B cell (primary cell): Measurements from ENCODE around the gene PPP1R36.

ENCODE experiments used
- EZH2 ChIP-seq: IDR thresholded peaks from 2 replicates; pipeline ENCODE4 v1.6.1; 2012; ENCODE audit warnings: borderline replicate concordance, low read depth, mild to moderate bottlenecking, moderate library complexity, low read length; ENCODE audit not compliant: insufficient read depth, poor library complexity, severe bottlenecking
- TF ChIP-seq, protein P1 (sequence below): fragments of 200-600 bp; IDR thresholded peaks from one replicate; pipeline ENCODE4 v1.8.0; 2022; ENCODE audit warnings: antibody characterized with exemption, mild to moderate bottlenecking

DNA sequence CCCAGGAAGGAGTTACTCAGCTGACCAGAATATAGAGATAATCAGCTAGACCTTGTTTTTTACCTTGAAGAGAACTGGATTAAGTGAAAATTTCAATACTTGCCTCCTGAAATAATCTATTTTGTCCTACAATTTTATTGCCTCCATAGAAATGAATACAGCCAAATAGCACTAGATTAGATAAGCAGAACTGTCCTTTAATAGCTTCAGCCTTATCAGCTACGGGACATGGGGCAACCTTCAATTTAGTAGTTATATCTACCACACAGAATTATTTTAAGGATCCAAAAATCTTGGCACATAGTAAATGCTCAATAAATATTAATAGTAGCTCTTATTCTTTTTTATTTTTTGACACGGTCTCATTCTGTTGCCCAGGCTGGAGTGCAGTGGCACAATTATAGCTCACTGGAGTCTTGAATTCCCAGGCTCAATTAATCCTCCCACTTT is 87.2 kb downstream of the PPP1R36 start:
- no peak for TF ChIP-seq EZH2
- TF ChIP-seq, protein P1, sequence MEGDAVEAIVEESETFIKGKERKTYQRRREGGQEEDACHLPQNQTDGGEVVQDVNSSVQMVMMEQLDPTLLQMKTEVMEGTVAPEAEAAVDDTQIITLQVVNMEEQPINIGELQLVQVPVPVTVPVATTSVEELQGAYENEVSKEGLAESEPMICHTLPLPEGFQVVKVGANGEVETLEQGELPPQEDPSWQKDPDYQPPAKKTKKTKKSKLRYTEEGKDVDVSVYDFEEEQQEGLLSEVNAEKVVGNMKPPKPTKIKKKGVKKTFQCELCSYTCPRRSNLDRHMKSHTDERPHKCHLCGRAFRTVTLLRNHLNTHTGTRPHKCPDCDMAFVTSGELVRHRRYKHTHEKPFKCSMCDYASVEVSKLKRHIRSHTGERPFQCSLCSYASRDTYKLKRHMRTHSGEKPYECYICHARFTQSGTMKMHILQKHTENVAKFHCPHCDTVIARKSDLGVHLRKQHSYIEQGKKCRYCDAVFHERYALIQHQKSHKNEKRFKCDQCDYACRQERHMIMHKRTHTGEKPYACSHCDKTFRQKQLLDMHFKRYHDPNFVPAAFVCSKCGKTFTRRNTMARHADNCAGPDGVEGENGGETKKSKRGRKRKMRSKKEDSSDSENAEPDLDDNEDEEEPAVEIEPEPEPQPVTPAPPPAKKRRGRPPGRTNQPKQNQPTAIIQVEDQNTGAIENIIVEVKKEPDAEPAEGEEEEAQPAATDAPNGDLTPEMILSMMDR = peak; percentile 49
